GM11168 (cell line): ENCODE results near the gene GRPR.
"Not testable (repeated sequence)": the region's sequence is repeated elsewhere in the genome, so short reads cannot be mapped to it uniquely, and the experiment has no call there.

Experiments used
- in situ Hi-C: fragments of 300-500 bp; cut with MboI; formaldehyde crosslinking; loops from one replicate; pipeline ENCODE4 v1.12.0; 2022; ENCODE audit warnings: low sequenced_read_pairs; ENCODE audit not compliant: unreplicated experiment

Gene GRPR

GRCh38 chrX:16134936-16135335 lies 11.6 kb downstream of the GRPR start:
- in situ Hi-C loops, result loop anchor here (25.0 kb wide), 1 partner anchor 198 kb away; no protein-coding TSS in a partner anchor

- in situ Hi-C loops, result loop anchor here (25.0 kb wide), 1 partner anchor 199 kb away; no protein-coding TSS in a partner anchor
Observed at GRCh38 chrX:16136080-16136479, 12.7 kb downstream of the GRPR start.

GRCh38 chrX:16137416-16138107 lies 14.2 kb downstream of the GRPR start:
- in situ Hi-C loops, result loop anchor here (25.0 kb wide), 1 partner anchor 200 kb away; no protein-coding TSS in a partner anchor

GRCh38 chrX:16138108-16138427 lies 14.7 kb downstream of the GRPR start:
- in situ Hi-C loops, result loop anchor here (25.0 kb wide), 1 partner anchor 201 kb away; no protein-coding TSS in a partner anchor

GRCh38 chrX:16140448-16140847 lies 17.1 kb downstream of the GRPR start:
- in situ Hi-C loops, result loop anchor here (25.0 kb wide), 1 partner anchor 203 kb away; no protein-coding TSS in a partner anchor

- in situ Hi-C loops, result loop anchor here (25.0 kb wide), 1 partner anchor 204 kb away; no protein-coding TSS in a partner anchor
Observed at GRCh38 chrX:16140983-16141382, 17.6 kb downstream of the GRPR start.

GRCh38 chrX:16141422-16142245 lies 18.3 kb downstream of the GRPR start:
- in situ Hi-C loops, result loop anchor here (25.0 kb wide), 1 partner anchor 204 kb away; no protein-coding TSS in a partner anchor

- in situ Hi-C loops, result loop anchor here (25.0 kb wide), 1 partner anchor 205 kb away; no protein-coding TSS in a partner anchor
Observed at GRCh38 chrX:16142246-16142558, 18.8 kb downstream of the GRPR start.

- in situ Hi-C loops, result loop anchor here (25.0 kb wide), 1 partner anchor 207 kb away; no protein-coding TSS in a partner anchor
Observed at GRCh38 chrX:16143968-16144367, 20.6 kb downstream of the GRPR start.

GRCh38 chrX:16144420-16144819 lies 21.1 kb downstream of the GRPR start:
- in situ Hi-C loops, result loop anchor here (25.0 kb wide), 1 partner anchor 207 kb away; no protein-coding TSS in a partner anchor

GRCh38 chrX:16145093-16145492 lies 21.7 kb downstream of the GRPR start:
- in situ Hi-C loops, result loop anchor here (25.0 kb wide), 1 partner anchor 208 kb away; no protein-coding TSS in a partner anchor

GRCh38 chrX:16145656-16146055 lies 22.3 kb downstream of the GRPR start:
- in situ Hi-C loops, result loop anchor here (25.0 kb wide), 1 partner anchor 208 kb away; no protein-coding TSS in a partner anchor

GRCh38 chrX:16148896-16149295 lies 25.5 kb downstream of the GRPR start:
- in situ Hi-C loops, result loop anchor here (25.0 kb wide), 1 partner anchor 212 kb away; no protein-coding TSS in a partner anchor

- in situ Hi-C loops, result no loop called here
Observed at GRCh38 chrX:16155581-16156096, 32.3 kb downstream of the GRPR start.

- in situ Hi-C loops, result no loop called here
Observed at GRCh38 chrX:16156692-16157331, 33.4 kb downstream of the GRPR start.

GRCh38 chrX:16160729-16161128 lies 37.4 kb downstream of the GRPR start:
- in situ Hi-C loops, result no loop called here

- in situ Hi-C loops, result not testable (repeated sequence)
Observed at GRCh38 chrX:16161173-16161572, 37.8 kb downstream of the GRPR start.

GRCh38 chrX:16162391-16162790 lies 39.0 kb downstream of the GRPR start:
- in situ Hi-C loops, result no loop called here

GRCh38 chrX:16164748-16165147 lies 41.4 kb downstream of the GRPR start:
- in situ Hi-C loops, result no loop called here

- in situ Hi-C loops, result no loop called here
Observed at GRCh38 chrX:16167181-16167580, 43.8 kb downstream of the GRPR start, which contains the start of gene MAGEB17. Gene MAGEB17 (plus strand): TSS chrX:16167481. CDS start chrX:16170383, 2,902 bp downstream.
